OCI-LY7 (cell line): ENCODE measurements around the gene DGKB. TPM values are rescaled to one million over a fixed set of nuclear protein-coding genes. Genes with fewer than 3 reads are reported as not detected.

ENCODE experiments used
- BruUV-seq: library from RNA; stranded (reverse); fragments of 400-500 nt; replicated peaks from 2 replicates; lab custom pipeline; 2021; lab: Mats Ljungman, UMichigan
- CTCF ChIA-PET: fragments of 300-600 bp; sonication (Branson Sonifier 250); formaldehyde crosslinking; loops from one replicate; lab custom pipeline; 2022; ENCODE audit warnings: antibody characterized with exemption; ENCODE audit not compliant: unreplicated experiment; lab: Charles Lee
- POLR2A ChIA-PET: fragments of 300-600 bp; sonication (Branson Sonifier 250); formaldehyde crosslinking; loops from one replicate; lab custom pipeline; 2022; ENCODE audit warnings: antibody characterized with exemption; lab: Charles Lee
- DNase-seq: peaks from one replicate; pipeline ENCODE4 v3.0.0-alpha.2; 2015; ENCODE audit warnings: low spot score
- H2AFZ ChIP-seq: fragments of 200-600 bp; sonication (generic), shearing (Covaris generic); 2 replicates; pipeline ENCODE4 v1.6.1; 2014; ENCODE audit warnings: mild to moderate bottlenecking, antibody characterized with exemption, low read length, moderate library complexity
- H3K27ac ChIP-seq: fragments of 200-600 bp; sonication (generic); 2 replicates; pipeline ENCODE4 v1.5.1; 2014; ENCODE audit warnings: mixed run types, low read depth, mild to moderate bottlenecking, moderate library complexity, low read length, inconsistent platforms; ENCODE audit not compliant: poor library complexity, severe bottlenecking
- H3K36me3 ChIP-seq: fragments of 200-600 bp; sonication (generic); 2 replicates; pipeline ENCODE4 v1.6.1; 2014; ENCODE audit warnings: mild to moderate bottlenecking, antibody characterized with exemption, low read length, moderate library complexity, mixed read lengths; ENCODE audit not compliant: insufficient read depth
- H3K4me1 ChIP-seq: fragments of 200-600 bp; sonication (generic); 2 replicates; pipeline ENCODE4 v1.5.1; 2014; ENCODE audit warnings: mild to moderate bottlenecking, low read length; ENCODE audit not compliant: insufficient read depth, poor library complexity, severe bottlenecking
- H3K4me2 ChIP-seq: fragments of 200-600 bp; sonication (generic); 2 replicates; pipeline ENCODE4 v1.6.1; 2014; ENCODE audit warnings: mild to moderate bottlenecking, low read length
- H3K4me3 ChIP-seq: fragments of 200-600 bp; sonication (generic); 2 replicates; pipeline ENCODE4 v1.5.1; 2014; ENCODE audit warnings: mild to moderate bottlenecking, low read depth, low read length; ENCODE audit not compliant: poor library complexity, severe bottlenecking
- H3K79me2 ChIP-seq: fragments of 200-600 bp; sonication (generic); 2 replicates; pipeline ENCODE4 v1.6.1; 2016; ENCODE audit warnings: low read depth, mild to moderate bottlenecking, low read length, moderate library complexity, mixed read lengths; ENCODE audit not compliant: insufficient read depth
- H3K9me2 ChIP-seq: fragments of 200-600 bp; sonication (generic); 2 replicates; pipeline ENCODE4 v1.6.1; 2016; ENCODE audit warnings: mild to moderate bottlenecking, low read length, mixed read lengths; ENCODE audit not compliant: insufficient read depth
- H3K9me3 ChIP-seq: fragments of 200-600 bp; sonication (generic); 2 replicates; pipeline ENCODE4 v1.6.1; 2014; ENCODE audit warnings: mild to moderate bottlenecking, mixed run types, low read length, mixed read lengths
- H4K20me1 ChIP-seq: fragments of 200-600 bp; sonication (generic); 2 replicates; pipeline ENCODE4 v1.6.1; 2014; ENCODE audit warnings: mild to moderate bottlenecking, antibody characterized with exemption, low read length, moderate library complexity, mixed read lengths; ENCODE audit not compliant: insufficient read depth
- EZH2phosphoT487 ChIP-seq: fragments of 200-600 bp; sonication (generic); IDR thresholded peaks from 2 replicates; pipeline ENCODE4 v1.6.1; 2018; ENCODE audit warnings: low read depth, borderline replicate concordance, mild to moderate bottlenecking, mixed run types, antibody characterized with exemption, low read length, moderate library complexity, mixed read lengths
- intact Hi-C: fragments of 100-400 bp; cut with micrococcal nuclease; formaldehyde crosslinking; loops from one replicate; pipeline ENCODE4 v1.10.0; 2022; ENCODE audit not compliant: unreplicated experiment
- total RNA-seq, 2 experiments: library from RNA; depleted of rRNA in 1 of 2; stranded (reverse); fragments of >200 nt in 1 of 2; shearing (Covaris generic) in 1 of 2; gene quantifications; 2 replicates each; pipeline ENCODE4 v1.2.3, GENCODE V29; 2014 to 2022
- TF ChIP-seq, protein P1 (sequence below): fragments of 200-600 bp; sonication (generic); conservative IDR thresholded peaks from 2 replicates; pipeline ENCODE4 v1.5.1; 2014; ENCODE audit warnings: mild to moderate bottlenecking, antibody characterized with exemption, low read length, moderate library complexity, mixed read lengths

The DGKB gene
- total RNA-seq, 2 experiments from 2014 or later = not detected

DNA sequence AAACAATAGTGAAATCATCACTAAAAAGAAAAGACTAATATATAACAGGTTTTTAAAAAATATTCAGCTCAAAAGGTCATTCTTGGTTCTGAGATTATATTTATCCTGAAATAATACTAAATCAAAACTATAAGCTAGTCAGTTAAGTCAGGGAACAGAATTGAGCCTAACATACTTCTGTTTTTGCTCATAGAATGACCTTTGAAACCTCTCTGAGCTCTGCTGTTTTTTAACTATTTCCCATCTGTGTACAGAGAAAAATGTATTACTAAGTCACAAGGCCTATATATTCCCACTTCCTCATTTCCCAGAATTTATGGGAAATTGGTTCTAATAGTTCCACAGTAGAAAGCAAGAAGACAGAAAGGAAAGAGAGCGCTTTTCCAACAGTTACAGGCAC is 566.3 kb downstream of the DGKB start:
- TF ChIP-seq EZH2phosphoT487 = no peak
- TF ChIP-seq, protein P1, sequence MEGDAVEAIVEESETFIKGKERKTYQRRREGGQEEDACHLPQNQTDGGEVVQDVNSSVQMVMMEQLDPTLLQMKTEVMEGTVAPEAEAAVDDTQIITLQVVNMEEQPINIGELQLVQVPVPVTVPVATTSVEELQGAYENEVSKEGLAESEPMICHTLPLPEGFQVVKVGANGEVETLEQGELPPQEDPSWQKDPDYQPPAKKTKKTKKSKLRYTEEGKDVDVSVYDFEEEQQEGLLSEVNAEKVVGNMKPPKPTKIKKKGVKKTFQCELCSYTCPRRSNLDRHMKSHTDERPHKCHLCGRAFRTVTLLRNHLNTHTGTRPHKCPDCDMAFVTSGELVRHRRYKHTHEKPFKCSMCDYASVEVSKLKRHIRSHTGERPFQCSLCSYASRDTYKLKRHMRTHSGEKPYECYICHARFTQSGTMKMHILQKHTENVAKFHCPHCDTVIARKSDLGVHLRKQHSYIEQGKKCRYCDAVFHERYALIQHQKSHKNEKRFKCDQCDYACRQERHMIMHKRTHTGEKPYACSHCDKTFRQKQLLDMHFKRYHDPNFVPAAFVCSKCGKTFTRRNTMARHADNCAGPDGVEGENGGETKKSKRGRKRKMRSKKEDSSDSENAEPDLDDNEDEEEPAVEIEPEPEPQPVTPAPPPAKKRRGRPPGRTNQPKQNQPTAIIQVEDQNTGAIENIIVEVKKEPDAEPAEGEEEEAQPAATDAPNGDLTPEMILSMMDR = no peak
- Histone ChIP-seq H3K9me3 (no peaks in the 10 kb centered on the region), H4K20me1 (no peaks in the 10 kb centered on the region), H3K36me3 (no peaks in the 10 kb centered on the region), H3K4me1 (no peaks in the 10 kb centered on the region), H3K4me3 (no peak overlapping the region), H3K27ac (no peak overlapping the region), H3K4me2 (no peak overlapping the region), H3K9me2 (no peaks in the 10 kb centered on the region), H3K79me2 (no peaks in the 10 kb centered on the region), H2AFZ (no peak overlapping the region)
- POLR2A ChIA-PET = no interaction called here
- no TSS peak for BruUV-seq
- DNase-seq = no peak
- CTCF ChIA-PET = no interaction called here
- intact Hi-C loops = no loop called here

DNA sequence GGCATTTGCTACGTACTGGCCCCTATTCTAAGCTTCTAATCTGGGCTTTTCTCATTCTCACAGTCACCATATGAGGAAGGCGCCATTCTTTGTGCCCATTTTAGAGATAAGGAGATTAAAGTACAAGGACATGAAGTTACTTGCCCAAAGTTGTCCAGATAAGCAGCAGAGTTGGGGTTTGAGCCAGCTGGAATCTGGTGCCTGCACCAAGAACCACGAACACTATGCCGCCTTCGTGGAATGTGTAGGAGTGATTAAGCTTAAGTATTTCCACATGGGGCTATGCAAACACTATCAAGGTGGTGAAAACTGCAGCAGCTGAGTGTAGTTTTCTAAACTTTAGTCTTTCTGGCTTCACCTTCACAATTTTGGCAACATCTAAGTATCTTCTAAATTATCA is 570.4 kb downstream of the DGKB start:
- no peak overlapping the region for H2AFZ ChIP-seq
- no TSS peak for BruUV-seq
- H4K20me1 ChIP-seq = no peaks in the 10 kb centered on the region
- H3K79me2 ChIP-seq = no peaks in the 10 kb centered on the region
- H3K4me1 ChIP-seq = no peaks in the 10 kb centered on the region
- no peaks in the 10 kb centered on the region for H3K9me2 ChIP-seq
- no peak overlapping the region for H3K4me2 ChIP-seq
- no peaks in the 10 kb centered on the region for H3K36me3 ChIP-seq
- DNase-seq = no peak
- CTCF ChIA-PET = no interaction called here
- intact Hi-C loops = no loop called here
- POLR2A ChIA-PET = interaction anchor here (1.0 to 1.1 kb wide), 2 partner anchors 10 to 36 kb away, joined by 3 to 4 read pairs; no protein-coding TSS in a partner anchor
- TF ChIP-seq, protein P1 = no peak
- no peaks in the 10 kb centered on the region for H3K9me3 ChIP-seq
- no peak overlapping the region for H3K4me3 ChIP-seq
- H3K27ac ChIP-seq = no peak overlapping the region

DNA sequence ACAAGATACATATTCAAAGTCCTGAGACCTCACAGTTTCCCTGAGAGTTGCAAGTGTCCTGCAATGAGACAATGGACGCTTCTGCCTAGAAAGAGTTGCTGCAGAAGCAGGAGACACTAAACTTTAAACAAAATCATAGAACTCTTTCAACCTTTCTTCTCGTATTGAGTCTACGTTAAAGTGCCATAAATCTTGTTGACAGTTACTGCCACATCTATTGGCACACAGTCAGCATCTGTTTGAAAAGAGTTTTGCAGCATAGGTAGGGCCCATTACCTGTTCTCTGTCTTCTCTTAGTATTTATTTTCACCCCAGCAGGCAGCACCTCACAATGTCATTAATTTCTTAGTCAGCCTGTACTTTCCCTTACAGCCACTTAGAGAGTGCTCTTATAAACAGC is 577.8 kb downstream of the DGKB start:
- no peak for DNase-seq
- TF ChIP-seq EZH2phosphoT487 = no peak
- TF ChIP-seq, protein P1 = no peak
- Histone ChIP-seq H3K9me2 (no peaks in the 10 kb centered on the region), H2AFZ (no peak overlapping the region), H3K4me1 (no peaks in the 10 kb centered on the region), H4K20me1 (no peaks in the 10 kb centered on the region), H3K27ac (no peak overlapping the region), H3K9me3 (peaks cover 5% of the 10 kb centered on the region; the same call in 1 of the 2 replicates), H3K36me3 (no peaks in the 10 kb centered on the region), H3K4me3 (no peak overlapping the region), H3K4me2 (no peak overlapping the region), H3K79me2 (no peaks in the 10 kb centered on the region)
- intact Hi-C loops = no loop called here
- no TSS peak for BruUV-seq
- ChIA-PET CTCF (no interaction called here), POLR2A (no interaction called here)
